Natural killer cell treated with Interleukin-12 subunit alpha and Interleukin-12 subunit beta and Interleukin-15 and Interleukin-18, amount 100 ng/mL, for 72 hours (primary cell): ENCODE measurements around the gene CAND2. TPM values are rescaled to one million over a fixed set of nuclear protein-coding genes. Genes with fewer than 3 reads are reported as not detected.
"Not testable (repeated sequence)": the region's sequence is repeated elsewhere in the genome, so short reads cannot be mapped to it uniquely, and the experiment has no call there.

Experiments used
- ATAC-seq, 2 donors: fragments of 150-1000 bp; cut with Tn5 transposase in 1 of 2; sonication (Bioruptor Pico), chemical (Tn5 transposase) in 1 of 2; 2 replicates each; pipeline ENCODE4 v1.10.0; 2021
- DNase-seq: peaks from one replicate; pipeline ENCODE4 v3.0.0; 2022; ENCODE audit warnings: low spot score
- H3K27ac Mint-ChIP-seq, 2 donors: 1 replicate in 1 of 2; 2 replicates in 1 of 2; pipeline ENCODE4 v1.8.0; 2022; ENCODE audit warnings: mixed read lengths in 2 of 2, mild to moderate bottlenecking in 1 of 2, moderate library complexity in 1 of 2
- H3K27me3 Mint-ChIP-seq, 2 donors: 1 replicate in 1 of 2; 2 replicates in 1 of 2; pipeline ENCODE4 v1.8.0; 2022; ENCODE audit warnings: mixed read lengths in 2 of 2
- H3K36me3 Mint-ChIP-seq: one replicate; pipeline ENCODE4 v1.8.0; 2022; ENCODE audit warnings: mixed read lengths
- H3K4me1 Mint-ChIP-seq, 2 donors: 1 replicate in 1 of 2; 2 replicates in 1 of 2; pipeline ENCODE4 v1.8.0; 2022; ENCODE audit warnings: low read depth in 2 of 2, mixed read lengths in 2 of 2, mild to moderate bottlenecking in 1 of 2
- H3K4me3 Mint-ChIP-seq: one replicate; pipeline ENCODE4 v1.8.0; 2022; ENCODE audit warnings: mixed read lengths
- H3K9me3 Mint-ChIP-seq: 2 replicates; pipeline ENCODE4 v1.8.0; 2022; ENCODE audit warnings: mixed read lengths
- total RNA-seq, 2 donors: library from RNA; stranded (reverse); gene quantifications; one replicate each; pipeline ENCODE4 v1.2.3, GENCODE V29; 2022

Gene CAND2
- total RNA-seq, 2 donors from 2014 or later, result 0.45 to 0.62 TPM

- peak within 1 kb of the TSS in 1 of 2 donors; percentile 16 for H3K27ac Mint-ChIP-seq
- H3K4me1 Mint-ChIP-seq, result no peaks in the 10 kb centered on the region
- H3K27me3 Mint-ChIP-seq, result peaks cover 7 to 21% of the 10 kb centered on the region in 2 donors
- DNase-seq, result no peak
- H3K9me3 Mint-ChIP-seq, result no peaks in the 10 kb centered on the region
- no peaks in the 10 kb centered on the region for H3K36me3 Mint-ChIP-seq
- H3K4me3 Mint-ChIP-seq, result no peak within 1 kb of the TSS
- no peak for ATAC-seq
Observed at GRCh38 chr3:12759097-12759679, 37.3 kb upstream of the CAND2 start, which contains the start of gene TMEM40. TSS of gene TMEM40 (minus strand) at chr3:12759259. CDS start at chr3:12749832, 9,427 bp downstream.

DNA sequence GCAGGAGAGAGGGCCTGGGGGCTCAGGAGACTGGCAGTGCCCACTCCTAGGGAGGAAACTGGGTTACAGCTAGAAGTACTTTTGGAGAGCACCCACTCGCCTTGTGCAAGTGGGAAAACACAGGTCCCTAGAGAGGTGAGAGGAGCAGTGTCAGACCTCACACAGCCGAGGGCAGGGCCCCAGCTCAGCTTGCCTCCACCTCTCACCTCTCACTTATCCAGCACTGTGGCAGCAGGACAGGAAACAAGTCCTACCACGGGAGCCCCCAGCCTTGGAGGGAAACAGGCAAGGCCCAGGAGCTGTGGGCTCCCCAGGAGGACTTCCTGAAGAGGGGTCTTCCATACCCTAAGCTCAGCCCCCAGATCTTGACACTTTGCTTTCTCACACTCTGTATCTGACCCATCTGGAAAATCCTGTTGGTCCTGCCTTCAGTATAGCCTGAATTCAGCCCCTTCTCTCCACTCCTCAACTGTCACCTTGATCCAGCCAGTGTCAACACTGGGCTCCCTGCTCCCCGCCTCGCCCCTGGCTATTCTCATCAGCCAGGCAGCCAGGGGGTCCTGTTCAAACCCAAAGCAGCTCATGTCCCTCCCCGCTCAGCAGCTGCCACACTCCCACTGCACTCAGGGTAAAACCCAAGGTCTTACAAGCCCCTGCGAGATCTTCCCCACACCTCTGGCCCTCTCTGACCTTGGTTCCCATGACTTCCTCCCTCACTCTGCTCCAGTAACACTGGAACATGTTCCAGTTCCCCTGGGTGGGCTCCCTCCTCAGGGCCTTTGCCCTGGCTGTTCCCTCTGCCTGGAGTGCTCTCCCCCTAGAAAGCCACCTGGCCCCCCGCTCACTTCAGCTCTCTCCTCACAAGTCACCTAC lies 36.6 kb upstream of the CAND2 start:
- peak overlapping the region in 1 of 2 donors; percentile 16 for H3K27ac Mint-ChIP-seq
- no peak overlapping the region for H3K4me3 Mint-ChIP-seq

GRCh38 chr3:12764171-12764776 lies 32.2 kb upstream of the CAND2 start:
- Mint-ChIP-seq H3K27me3 (peaks cover 0 to 4% of the 10 kb centered on the region in 2 donors), H3K4me1 (no peaks in the 10 kb centered on the region), H3K27ac (no peak overlapping the region), H3K9me3 (no peaks in the 10 kb centered on the region), H3K4me3 (no peak overlapping the region), H3K36me3 (no peaks in the 10 kb centered on the region)
- ATAC-seq (no peak), DNase-seq (no peak)

More for the DNA sequence above, 36.6 kb upstream of the CAND2 start:
- Mint-ChIP-seq H3K27me3 (peaks cover 7 to 19% of the 10 kb centered on the region in 2 donors), H3K9me3 (no peaks in the 10 kb centered on the region), H3K36me3 (no peaks in the 10 kb centered on the region), H3K4me1 (no peaks in the 10 kb centered on the region)
- no peak for DNase-seq
- ATAC-seq, result peak in 1 of 2 donors; percentile 17

- DNase-seq, result no peak
- H3K36me3 Mint-ChIP-seq, result no peaks in the 10 kb centered on the region
- no peak overlapping the region for H3K27ac Mint-ChIP-seq
- H3K4me3 Mint-ChIP-seq, result no peak overlapping the region
- H3K27me3 Mint-ChIP-seq, result peaks cover 6 to 9% of the 10 kb centered on the region in 2 donors
- H3K4me1 Mint-ChIP-seq, result no peaks in the 10 kb centered on the region
- H3K9me3 Mint-ChIP-seq, result no peaks in the 10 kb centered on the region
- ATAC-seq, result no peak
Observed at GRCh38 chr3:12766541-12766940, 29.9 kb upstream of the CAND2 start.

GRCh38 chr3:12768579-12769527 lies 27.6 kb upstream of the CAND2 start:
- ATAC-seq (peak in 1 of 2 donors; percentile 15), DNase-seq (no peak)
- Mint-ChIP-seq H3K36me3 (no peaks in the 10 kb centered on the region), H3K4me1 (no peaks in the 10 kb centered on the region), H3K9me3 (no peaks in the 10 kb centered on the region), H3K27me3 (peaks cover 14 to 28% of the 10 kb centered on the region in 2 donors), H3K4me3 (no peak overlapping the region), H3K27ac (no peak overlapping the region)

- Mint-ChIP-seq H3K27ac (no peak overlapping the region), H3K36me3 (no peaks in the 10 kb centered on the region), H3K4me1 (no peaks in the 10 kb centered on the region), H3K4me3 (no peak overlapping the region), H3K27me3 (peaks cover 15 to 28% of the 10 kb centered on the region in 2 donors), H3K9me3 (no peaks in the 10 kb centered on the region)
- ATAC-seq (no peak), DNase-seq (no peak)
Observed at GRCh38 chr3:12769761-12770160, 26.7 kb upstream of the CAND2 start.

GRCh38 chr3:12771236-12771635 lies 25.2 kb upstream of the CAND2 start:
- ATAC-seq, result no peak
- Mint-ChIP-seq H3K27me3 (peaks cover 17 to 28% of the 10 kb centered on the region in 2 donors), H3K36me3 (no peaks in the 10 kb centered on the region), H3K4me3 (no peak overlapping the region), H3K4me1 (no peaks in the 10 kb centered on the region), H3K9me3 (no peaks in the 10 kb centered on the region), H3K27ac (no peak overlapping the region)
- no peak for DNase-seq

GRCh38 chr3:12772462-12772861 lies 24.0 kb upstream of the CAND2 start:
- H3K27me3 Mint-ChIP-seq, result peaks cover 15 to 33% of the 10 kb centered on the region in 2 donors
- no peaks in the 10 kb centered on the region for H3K4me1 Mint-ChIP-seq
- no peaks in the 10 kb centered on the region for H3K9me3 Mint-ChIP-seq
- no peak overlapping the region for H3K4me3 Mint-ChIP-seq
- DNase-seq (no peak), ATAC-seq (no peak)
- H3K27ac Mint-ChIP-seq, result no peak overlapping the region
- H3K36me3 Mint-ChIP-seq, result no peaks in the 10 kb centered on the region

DNA sequence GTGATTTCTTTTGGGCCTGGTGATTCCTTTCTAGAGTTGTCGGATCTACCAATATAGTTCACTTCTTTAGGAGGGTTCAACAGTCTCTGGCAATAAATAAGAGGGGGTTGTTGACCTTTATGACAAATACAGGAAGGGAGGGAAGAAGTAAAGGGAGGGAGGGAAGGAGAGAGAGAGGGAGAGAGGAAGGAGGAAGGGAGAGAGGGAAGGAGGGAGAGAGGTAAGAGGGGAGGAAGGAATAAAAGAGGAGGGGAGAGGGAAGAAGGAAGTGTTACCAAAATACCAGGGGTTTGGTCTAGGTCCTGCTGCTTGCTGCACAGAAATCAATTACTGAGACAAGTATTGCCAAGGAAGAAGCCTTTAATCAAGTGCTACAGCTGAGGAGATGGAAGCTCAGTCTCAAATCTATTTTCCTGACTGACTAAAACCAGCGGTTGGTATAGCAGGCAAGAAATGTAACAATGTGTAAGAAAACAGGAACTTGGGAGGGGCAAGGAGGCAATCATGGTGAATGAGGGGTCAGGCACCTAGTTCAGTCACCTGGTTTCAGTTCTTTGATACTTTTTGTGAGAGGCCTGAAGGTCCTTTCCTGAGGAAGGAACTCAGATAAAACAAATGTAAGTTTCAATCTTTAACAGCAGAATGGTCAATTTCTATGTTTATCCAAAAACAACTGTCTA lies 23.3 kb upstream of the CAND2 start:
- H3K36me3 Mint-ChIP-seq, result no peaks in the 10 kb centered on the region
- no peak overlapping the region for H3K4me3 Mint-ChIP-seq
- DNase-seq (no peak), ATAC-seq (no peak)
- no peaks in the 10 kb centered on the region for H3K9me3 Mint-ChIP-seq
- no peaks in the 10 kb centered on the region for H3K4me1 Mint-ChIP-seq
- H3K27ac Mint-ChIP-seq, result no peak overlapping the region
- peaks cover 15 to 33% of the 10 kb centered on the region in 2 donors for H3K27me3 Mint-ChIP-seq

GRCh38 chr3:12773710-12774086 lies 22.8 kb upstream of the CAND2 start:
- H3K27me3 Mint-ChIP-seq, result peaks cover 15 to 33% of the 10 kb centered on the region in 2 donors
- no peak overlapping the region for H3K27ac Mint-ChIP-seq
- H3K9me3 Mint-ChIP-seq, result no peaks in the 10 kb centered on the region
- no peaks in the 10 kb centered on the region for H3K4me1 Mint-ChIP-seq
- H3K36me3 Mint-ChIP-seq, result no peaks in the 10 kb centered on the region
- no peak overlapping the region for H3K4me3 Mint-ChIP-seq
- DNase-seq (no peak), ATAC-seq (no peak)

- Mint-ChIP-seq H3K27ac (no peak overlapping the region), H3K27me3 (peaks cover 17 to 33% of the 10 kb centered on the region in 2 donors), H3K9me3 (no peaks in the 10 kb centered on the region), H3K4me3 (no peak overlapping the region), H3K36me3 (no peaks in the 10 kb centered on the region), H3K4me1 (no peaks in the 10 kb centered on the region)
- no peak for ATAC-seq
- DNase-seq, result no peak
Observed at GRCh38 chr3:12774619-12775018, 21.9 kb upstream of the CAND2 start.

GRCh38 chr3:12775226-12775625 lies 21.3 kb upstream of the CAND2 start:
- Mint-ChIP-seq H3K27me3 (peaks cover 17 to 34% of the 10 kb centered on the region in 2 donors), H3K4me1 (no peaks in the 10 kb centered on the region)

DNA sequence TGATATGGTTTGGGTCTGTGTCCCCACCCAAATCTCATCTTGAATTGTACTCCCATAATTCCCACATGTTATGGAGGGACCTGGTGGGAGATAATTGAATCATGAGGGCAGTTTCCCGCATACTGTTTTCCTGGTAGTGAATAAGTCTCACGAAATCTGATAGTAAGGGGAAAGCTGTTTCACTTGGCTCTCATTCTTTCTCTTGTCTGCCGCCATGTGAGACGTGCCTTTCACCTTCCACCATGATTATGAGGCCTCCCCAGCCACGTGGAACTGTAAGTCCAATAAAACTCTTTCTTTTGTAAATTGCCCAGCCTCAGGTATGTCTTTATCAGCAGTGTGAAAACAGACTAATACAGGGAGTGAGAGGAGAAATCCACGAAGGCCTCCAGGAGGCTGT lies 20.5 kb upstream of the CAND2 start:
- not testable (repeated sequence) for ATAC-seq, H3K4me3 Mint-ChIP-seq, H3K4me1 Mint-ChIP-seq, H3K27ac Mint-ChIP-seq, H3K36me3 Mint-ChIP-seq, H3K9me3 Mint-ChIP-seq, DNase-seq
- peaks cover 17 to 40% of the 10 kb centered on the region in 2 donors for H3K27me3 Mint-ChIP-seq

More at GRCh38 chr3:12775226-12775625, 21.3 kb upstream of the CAND2 start:
- H3K36me3 Mint-ChIP-seq, result no peaks in the 10 kb centered on the region
- no peak for ATAC-seq
- DNase-seq, result no peak
- no peak overlapping the region for H3K27ac Mint-ChIP-seq
- H3K4me3 Mint-ChIP-seq, result no peak overlapping the region
- no peaks in the 10 kb centered on the region for H3K9me3 Mint-ChIP-seq
